HPDE6-E6E7 (cell line): ENCODE results near the gene TMC2.
"Not testable (repeated sequence)": the region's sequence is repeated elsewhere in the genome, so short reads cannot be mapped to it uniquely, and the experiment has no call there.

Experiments used
- DNase-seq: peaks from one replicate; pipeline ENCODE4 v3.0.0; 2011; ENCODE audit warnings: missing footprints; ENCODE audit errors: extremely low spot score

Gene TMC2

DNA sequence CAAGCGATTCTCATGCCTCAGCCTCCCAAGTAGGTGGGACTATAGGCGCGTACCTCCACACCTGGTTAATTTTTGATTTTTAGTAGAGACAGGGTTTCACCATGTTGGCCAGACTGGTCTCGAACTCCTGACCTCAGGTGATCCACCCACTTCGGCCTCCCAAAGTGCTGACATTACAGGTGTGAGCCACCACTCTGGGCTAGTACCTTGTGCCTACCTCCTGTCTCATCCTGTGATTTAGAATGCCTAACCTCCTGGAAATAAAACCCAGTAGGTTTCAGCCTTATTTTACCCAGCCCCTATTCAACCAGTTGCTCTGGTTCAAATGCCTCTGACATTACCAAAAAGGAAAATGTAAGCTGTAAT lies 10.2 kb upstream of the TMC2 start:
- DNase-seq, result not testable (repeated sequence)

DNA sequence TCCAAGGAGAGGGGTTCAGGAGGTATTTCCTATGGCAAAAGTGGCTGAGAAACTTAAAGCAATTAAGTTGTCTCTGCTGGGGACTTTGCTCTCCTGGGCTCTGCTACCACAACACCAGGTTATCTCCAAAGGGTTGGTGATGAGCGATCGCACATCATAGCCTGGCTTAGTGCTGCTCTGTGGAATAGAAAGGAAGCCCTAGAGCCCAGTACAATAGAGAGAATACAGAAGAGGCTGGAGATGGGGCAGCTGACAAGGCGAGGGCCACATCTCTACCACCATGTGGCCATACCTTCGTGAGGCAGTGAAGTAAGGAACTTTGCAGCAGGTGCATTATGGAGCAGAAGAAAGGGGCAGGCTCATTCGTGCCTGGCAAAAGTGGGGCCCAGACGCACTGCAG lies 8.6 kb upstream of the TMC2 start:
- DNase-seq, result no peak

DNA sequence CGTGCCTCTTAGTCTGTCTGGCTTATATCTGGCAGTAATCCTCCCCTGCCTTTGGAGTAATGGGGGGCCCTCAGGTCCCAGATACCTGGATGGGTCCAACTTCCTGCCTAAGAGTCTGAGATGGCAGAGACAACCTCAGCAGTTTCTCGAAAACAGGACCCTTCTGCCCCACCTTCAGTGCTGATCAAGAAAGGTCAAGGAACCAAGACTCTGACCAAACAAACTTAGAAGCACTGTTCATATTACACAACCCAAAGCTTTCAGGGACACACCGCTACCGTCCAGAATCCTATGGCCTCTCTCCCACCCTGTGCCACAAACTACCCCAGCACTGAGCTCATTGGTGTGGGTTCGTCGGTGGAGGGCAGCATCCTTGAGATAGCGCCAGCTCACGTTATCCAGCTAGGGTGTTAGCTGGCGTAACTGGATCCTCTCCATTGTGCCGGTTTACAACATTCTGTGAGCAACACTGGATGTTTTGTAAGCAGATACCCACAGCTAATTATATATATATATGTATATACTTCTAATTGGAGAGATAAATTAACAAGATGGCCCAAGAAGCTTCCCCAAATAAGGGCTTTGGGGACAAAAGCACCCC lies 7.6 kb upstream of the TMC2 start:
- no peak for DNase-seq

DNA sequence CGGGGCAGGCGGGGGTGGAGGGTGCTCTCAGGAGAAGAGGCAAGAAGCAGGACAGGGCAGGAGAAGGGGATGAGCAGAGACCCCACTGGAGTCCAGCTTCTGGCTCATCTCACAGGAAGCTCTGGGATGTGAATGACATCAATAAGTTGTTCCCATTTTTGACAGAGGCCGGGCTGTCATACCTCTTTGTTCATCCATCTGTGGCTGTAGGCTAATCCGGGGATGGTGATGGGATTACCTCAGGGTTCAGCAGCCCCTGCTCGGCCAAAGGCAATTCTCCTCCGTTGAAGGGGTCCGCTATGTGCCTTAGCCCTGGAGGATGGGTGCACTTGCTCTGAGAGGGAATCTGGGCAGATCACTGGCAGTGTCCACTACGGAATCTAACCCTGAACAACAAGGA lies 3.3 kb upstream of the TMC2 start:
- no peak for DNase-seq

DNA sequence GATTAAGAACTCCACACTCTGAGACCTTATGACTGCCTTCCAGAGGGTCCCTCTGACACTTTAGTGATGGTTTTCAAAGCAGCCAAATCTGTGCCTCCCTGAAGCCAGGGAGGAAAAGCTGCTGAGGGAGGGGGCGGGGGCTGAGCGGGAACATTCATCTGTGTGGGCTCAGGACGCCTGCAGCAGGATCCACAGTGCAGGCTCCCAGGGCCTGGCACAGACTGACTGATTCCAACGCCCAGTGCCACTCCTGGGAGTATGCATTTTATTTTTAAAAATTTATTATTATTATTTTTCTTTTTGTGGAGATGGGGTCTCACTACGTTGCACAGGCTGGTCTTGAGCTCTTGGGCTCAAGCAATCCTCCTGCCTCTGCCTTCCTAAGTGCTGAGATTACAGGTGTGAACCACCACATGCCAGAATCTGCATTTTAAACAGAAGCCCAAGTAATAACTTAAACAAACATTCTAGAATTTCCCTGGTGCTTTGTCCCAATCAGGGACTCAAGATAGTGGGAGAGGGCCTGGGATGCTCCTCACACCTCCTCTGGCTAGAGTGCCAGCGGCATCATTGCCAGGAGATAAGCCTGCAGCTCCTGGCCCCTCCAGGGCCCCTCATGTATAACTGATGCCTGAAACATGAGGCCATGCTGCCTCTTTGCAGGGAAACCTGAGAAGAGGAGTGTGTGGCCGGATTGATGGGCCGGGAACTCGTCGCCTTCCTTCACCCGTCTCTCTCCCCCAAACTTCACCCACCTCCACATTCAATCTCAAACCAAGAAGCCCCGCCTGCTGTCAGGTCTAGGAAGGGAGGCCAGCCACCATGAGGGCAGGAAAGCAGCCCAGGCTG lies 438 bp upstream of the TMC2 start:
- no peak for DNase-seq

DNA sequence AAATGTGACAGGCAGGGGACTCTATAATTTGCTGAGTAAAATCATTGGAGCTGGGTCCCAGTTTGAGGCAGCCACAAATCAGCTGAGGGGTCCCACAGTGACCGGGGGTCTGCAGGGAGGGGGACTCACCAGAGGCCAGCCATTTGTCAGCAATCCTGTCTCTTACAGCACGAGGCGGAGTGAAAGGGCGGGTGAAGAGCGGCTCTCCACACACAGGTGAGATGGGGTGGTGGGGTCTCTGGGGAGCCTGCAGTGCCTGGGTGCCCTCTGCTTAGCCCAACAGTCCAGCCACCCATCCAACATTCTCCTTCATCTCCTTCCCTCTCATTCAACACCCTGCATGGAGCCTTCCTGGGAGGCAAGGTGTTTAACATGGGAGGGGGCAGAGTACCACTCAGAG lies 728 bp downstream of the TMC2 start:
- DNase-seq, result no peak

DNA sequence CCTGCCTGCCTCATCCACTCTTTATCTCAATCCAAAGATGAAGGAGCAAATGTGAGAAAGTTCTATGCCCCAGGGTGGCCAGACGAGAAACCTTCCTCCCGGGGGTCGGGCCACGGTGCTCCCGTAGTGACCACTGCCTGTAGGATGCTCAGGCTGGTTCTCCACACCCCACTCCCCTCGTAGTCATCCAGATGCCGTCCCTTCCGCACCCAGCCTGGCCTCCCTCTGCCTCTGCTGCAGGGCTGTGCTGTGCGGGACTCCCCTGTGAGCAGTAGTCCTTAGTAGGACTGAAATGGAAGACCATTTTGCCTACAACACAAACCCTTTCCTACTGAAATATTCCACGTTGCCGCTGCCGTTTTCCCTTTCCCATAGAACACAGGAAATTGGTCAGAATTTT lies 2.0 kb downstream of the TMC2 start:
- DNase-seq, result no peak

DNA sequence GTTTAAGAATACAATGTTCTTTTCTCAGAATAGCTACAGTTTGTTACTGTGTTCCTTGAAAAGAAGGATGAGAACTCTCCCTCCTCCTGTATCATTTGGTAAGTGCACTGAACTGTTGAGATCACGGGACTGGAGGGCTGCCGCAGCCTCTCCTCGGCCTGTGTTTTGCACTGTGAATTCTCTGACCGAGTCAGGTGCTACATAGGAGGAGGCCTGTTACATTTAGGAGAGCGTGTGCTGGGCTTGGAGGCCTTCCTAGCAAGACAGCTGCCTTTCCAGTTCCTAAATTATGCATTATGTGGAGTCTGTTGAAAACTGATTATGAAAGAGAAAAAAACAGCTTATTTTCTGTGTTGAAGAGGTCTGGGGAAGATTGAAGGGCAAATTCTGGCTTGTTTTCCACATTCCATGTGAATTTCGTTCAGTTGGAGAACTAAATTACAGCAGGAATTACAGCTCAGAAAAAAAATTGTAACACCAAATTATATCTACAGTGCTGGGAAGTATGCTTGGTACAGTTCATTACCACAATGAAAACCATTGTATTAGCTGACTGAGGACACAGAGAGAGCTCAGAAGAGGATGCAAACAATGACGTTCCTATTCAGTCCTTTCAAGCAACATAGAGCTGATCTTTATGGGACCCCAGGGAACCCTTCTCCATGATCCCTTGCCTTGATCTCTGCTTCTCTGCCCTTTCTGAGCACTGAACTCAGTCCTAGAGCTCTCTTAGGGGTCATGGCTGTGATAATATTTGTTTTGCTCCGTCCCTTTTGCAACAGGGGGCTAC lies 2.8 kb downstream of the TMC2 start:
- no peak for DNase-seq

DNA sequence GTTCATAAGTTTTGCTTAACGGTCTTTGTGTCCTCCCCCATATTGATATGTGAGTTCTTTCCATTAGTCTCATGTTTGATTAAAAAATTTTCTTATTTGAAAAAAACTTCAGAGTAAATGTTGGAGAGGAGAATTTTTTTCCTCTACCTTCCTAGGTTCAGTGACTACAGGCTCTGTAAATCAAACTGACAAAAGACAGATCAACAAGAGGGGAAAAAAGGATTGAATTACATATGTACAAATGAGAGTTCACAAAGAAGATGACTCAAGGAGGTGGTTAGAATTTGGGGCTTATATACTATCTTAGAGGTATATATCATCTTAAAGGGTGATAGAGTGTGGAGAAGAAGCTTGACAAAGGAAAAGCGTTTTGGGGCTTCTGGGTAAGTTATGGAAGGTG lies 5.6 kb downstream of the TMC2 start:
- no peak for DNase-seq

DNA sequence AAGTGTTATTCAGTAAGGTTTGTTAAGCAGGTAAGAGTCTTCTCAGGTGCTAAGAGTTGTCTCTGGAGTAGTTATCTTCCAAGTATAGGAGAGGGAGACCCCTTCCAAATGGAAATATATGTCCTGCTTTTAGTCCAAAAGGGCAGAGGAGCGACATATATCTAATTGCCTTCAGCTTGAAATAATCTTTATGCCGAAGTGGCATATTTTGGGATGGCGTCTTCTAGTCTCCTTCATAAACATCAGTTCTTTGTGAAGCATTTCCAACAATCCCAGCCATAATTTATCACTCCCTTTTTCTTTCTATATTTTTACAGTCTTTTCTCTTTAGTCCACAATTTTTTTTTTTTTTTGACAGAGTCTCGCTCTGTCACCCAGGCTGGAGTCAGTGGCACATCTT lies 6.0 kb downstream of the TMC2 start:
- no peak for DNase-seq

DNA sequence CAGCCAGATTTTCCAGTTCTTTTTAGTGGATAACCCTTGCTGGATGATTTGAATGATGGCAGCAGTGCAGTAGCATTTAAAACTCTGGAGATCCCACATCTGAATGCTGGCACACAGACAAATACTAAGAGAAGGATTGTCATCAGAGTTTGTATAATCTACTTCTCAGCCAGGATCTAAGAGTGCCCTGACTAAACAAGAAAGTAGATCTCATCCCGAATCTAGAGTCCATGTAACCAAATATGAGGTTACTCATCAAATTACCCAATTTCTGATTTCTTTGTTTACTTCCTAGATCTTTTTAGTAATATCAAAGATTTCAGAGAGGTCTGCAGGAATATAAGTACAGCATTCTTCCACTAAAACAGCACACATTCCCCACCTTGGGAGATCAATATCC lies 7.8 kb downstream of the TMC2 start:
- no peak for DNase-seq

DNA sequence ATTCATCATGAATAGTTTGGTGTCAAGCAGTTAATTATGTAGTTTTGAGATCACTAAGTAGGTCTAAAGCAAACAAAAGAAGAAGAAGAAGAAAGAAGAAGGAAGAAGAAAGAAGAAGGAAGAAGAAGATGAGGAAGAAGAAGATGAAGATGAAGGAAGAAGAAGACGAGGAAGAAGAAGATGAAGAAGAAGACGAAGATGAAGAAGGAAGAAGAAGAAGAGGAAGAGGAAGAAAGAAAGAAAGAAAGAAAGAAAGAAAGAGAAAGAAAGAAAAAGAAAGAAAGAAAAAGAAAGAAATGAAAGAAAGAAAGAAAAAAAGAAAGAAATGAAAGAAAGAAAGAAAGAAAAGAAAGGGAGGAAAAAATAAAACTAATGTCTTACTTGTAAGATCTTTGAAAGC lies 9.2 kb downstream of the TMC2 start:
- DNase-seq, result no peak

DNA sequence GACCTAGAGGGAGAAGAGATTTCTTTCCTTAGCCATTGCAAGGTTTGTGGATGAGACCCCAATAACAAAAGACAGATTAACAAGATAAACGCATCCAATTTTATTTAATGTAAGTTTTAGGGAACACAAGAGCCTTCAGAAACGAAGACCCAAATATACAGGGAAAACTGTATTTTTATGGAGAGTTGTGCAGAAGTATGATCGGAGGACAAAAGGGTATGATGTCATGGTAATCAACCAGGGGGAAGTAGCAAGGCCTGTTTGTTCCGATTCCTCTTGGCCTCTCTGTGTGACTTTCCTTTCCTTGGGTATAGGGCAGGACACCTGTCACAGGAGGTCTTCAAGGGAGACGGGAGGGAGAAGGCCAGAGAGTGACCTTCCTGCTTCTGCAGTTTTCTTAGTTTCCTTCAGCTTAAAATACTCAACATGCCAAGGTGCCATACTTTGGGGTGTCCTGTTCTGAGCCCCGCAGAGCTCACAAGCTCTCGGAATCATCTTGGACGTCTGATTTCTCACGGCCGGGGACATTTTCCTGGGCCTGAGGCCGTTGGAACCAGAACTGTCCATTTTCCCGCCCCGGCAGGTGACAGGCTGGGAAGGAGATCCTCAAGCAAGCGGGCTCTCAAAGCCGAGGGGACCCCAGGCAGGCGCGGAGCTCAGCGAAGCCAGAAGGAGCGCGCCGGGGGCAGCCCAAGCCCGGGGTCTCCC lies 21.7 kb downstream of the TMC2 start:
- no peak for DNase-seq

DNA sequence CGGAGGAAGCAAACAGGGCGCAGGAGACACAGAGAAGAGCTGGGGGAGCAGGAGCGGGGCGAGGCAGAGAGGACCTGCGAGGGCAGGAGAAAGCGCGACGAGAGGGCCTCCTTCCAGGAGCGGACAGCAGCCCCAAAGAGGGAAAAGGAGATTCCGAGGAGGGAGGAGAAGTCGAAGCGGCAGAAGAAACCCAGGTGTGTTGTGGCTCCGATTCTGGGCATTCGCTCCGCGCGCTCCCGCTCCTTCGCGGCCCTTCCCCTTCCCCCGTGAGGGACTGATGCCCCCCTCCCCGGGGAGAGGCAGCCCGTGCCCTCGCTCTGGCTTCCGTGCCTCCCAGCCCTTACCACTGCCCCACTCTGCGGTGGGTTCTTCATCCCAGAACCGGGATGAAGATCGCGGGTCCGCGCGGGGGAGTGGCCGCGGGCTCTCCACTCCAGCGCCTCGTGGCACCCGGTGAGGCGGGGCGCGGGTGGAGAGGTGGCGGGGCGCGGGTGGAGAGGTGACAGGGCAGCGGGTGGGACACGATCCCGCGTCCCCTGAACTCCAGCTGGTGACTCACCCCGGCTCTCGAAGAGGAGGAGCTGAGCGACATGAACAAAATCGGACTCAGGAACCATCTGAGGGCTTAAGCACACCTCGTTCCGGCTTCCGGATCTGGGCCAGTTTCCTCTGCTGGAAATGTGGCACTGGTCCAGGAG lies 22.4 kb downstream of the TMC2 start:
- no peak for DNase-seq

DNA sequence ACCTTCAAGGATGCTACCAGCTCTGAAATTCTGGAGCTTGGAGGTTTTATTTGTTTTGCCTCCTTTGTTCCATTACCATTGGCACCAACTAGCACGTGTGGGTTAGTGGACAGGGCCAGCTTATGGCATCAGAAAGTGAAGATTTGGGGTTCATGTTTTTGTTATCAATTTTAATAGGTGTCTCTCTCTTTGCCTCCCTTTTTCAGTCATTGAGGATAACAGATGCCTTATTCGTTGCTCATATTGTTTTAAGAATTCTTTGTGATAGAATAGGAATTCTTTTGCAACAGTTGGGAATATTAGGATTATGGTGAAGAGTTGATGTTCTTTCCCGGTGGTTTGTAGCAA lies 22.9 kb downstream of the TMC2 start:
- DNase-seq, result no peak

DNA sequence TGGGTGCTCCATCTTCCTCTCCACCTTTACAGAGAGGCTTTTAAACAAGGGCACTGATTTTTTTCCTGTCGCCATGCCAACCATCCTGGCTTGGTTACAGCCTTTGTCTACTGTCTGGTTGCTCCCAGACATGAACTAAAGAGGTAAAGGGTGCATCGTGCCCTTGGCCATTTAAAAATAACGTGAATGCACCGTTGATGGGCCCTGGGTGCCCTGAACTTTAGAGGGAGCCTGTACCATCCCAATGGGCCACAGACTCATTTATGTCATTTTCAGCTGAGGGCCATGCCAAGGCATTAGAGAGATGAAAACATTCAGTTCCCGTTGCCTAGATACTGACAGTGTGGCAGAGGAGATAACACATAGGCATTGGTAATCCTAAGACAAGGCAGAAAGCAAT lies 23.3 kb downstream of the TMC2 start:
- DNase-seq, result no peak

DNA sequence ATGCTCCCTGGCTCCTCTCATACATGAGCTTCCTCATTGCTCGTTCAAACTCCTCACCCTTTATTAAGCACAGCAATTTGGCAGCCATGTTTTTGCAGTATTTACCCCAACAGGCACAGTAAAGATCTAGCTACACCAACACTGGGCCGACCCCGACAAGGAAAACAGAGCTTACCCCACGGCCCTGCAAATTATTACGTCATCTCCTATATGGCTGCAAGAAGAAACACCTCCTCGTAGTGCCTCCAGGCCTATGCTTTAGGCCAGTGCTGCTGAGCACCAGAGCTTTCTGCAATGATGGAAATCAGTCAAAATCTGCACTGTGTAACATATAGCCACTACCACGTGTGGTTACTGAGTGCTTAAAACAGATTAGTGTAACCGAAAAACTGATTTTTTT lies 26.7 kb downstream of the TMC2 start:
- DNase-seq, result no peak

DNA sequence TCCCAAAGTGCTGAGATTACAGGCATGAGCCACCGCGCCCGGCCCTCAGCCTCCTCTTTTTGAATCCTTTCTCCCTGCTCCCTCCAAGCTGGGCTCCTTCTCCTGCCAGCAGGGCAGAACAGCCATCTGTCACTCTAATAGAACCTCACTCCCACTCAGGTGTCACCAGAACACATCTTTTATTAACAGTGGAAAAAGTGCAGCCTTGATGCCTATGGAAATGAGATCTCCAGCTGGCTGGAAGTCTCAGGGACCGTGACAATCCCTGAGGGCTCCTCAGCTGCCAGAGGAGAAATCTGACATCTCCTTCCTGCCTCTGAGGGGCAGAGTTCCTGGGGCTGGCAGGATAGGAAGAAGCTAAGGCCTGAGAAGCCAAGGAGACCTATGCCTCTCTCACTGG lies 28.0 kb downstream of the TMC2 start:
- DNase-seq, result no peak

DNA sequence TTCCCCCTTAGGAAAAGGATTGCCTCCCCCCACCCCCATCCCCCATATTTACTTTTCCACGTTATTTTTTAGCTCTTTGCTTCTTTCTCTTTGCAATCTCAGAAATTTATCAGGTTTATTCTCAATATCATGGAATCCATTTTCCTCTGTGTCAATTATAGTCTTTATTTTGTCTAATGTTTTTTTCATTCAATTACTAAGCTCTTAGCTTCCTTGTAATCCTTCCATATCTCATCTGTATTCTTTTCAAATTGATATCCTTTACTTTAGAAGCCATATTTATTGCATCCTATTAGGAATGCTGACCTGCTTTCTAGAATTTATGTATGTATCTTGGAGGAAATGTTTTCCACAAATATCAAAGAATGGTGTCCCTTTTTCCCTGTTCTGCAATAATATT lies 39.3 kb downstream of the TMC2 start:
- DNase-seq, result no peak

DNA sequence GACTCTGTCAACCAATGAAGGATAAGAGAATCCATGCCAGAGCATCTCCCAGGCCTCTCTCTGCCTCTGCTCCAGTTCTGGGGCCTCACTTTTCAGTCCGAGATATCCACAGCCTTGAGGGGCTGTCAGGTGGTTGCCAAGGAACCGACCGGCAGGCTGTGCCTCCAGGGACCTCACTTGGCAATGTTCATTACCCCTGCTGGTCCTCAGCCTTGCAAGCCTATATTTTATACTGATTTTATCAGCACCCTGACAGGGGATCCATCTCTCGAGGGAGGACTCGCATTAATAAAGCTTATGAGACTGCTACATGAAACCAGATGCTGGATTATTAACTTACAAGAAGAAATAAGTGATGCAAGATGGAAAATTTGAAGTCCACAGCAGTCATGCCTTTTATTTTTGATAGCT lies 39.9 kb downstream of the TMC2 start:
- no peak for DNase-seq

DNA sequence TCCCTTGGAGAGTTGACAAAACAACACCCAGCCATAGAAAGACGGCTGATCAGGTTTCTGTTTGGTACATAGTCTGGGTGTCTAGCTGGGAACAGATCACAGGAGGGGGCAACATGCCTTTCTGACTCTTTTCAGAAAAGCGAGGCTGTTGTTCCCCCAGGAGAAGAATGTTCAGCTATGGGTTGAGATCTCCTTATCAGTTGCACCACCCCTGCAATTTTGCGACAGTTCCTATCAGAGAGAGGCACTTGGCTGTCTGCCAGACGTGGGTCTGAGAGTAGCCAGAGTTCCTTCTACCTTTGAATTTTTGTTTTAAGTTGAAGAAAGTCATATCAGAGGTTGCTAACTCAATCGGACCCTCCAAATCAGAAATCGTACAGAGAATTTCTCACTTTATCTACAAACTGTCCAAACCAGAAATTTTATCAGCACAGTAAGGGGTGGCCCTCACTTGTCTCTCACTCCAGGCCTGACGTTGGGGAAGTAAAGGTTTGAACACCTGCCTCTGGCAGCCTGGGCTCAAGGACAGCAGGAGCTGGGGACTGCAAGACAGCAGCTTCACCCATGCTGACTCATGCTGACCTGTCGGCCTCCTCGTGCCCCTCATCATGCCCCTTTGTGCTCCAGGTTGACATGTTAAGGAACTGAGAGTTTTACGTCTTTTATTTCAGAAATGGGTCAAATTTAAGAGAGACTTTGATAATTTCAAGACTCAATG lies 42.3 kb downstream of the TMC2 start:
- DNase-seq, result no peak
